Pancreas (tissue), 10 donors: ENCODE results near the gene PTGS2. TPM values are rescaled to one million over a fixed set of nuclear protein-coding genes. Genes with fewer than 3 reads are reported as not detected.
"Not testable (repeated sequence)": the region's sequence is repeated elsewhere in the genome, so short reads cannot be mapped to it uniquely, and the experiment has no call there.

ENCODE experiments used
- ATAC-seq, 4 donors: fragments of 200-7000 bp; cut with Tn5 transposase; one replicate each; pipeline versions ENCODE4 v1.8.0 to v1.9.1; 2020; ENCODE audit warnings: mild to moderate bottlenecking in 4 of 4, moderate library complexity in 4 of 4
- DNase-seq, 6 donors: peaks; one replicate each; pipeline ENCODE4 v3.0.0-alpha.2; 2020
- FAIRE-seq: peaks from 2 replicates; lab custom pipeline; 2012; peaks lifted over from hg19 to GRCh38; lab: Jason Lieb, UNC
- H3K27ac ChIP-seq, 4 donors: fragments of 200-600 bp; sonication (generic); 1 replicate in 3 of 4; 2 replicates in 1 of 4; pipeline versions ENCODE4 v1.5.0 to v1.8.0; 2020
- H3K27me3 ChIP-seq, 4 donors: fragments of 200-600 bp; one replicate each; pipeline ENCODE4 v1.8.0; 2021
- H3K36me3 ChIP-seq, 3 donors: fragments of 200-600 bp; sonication (generic) in 1 of 3; one replicate each; pipeline versions ENCODE4 v1.5.0 to v1.8.0; 2020 to 2021
- H3K4me1 ChIP-seq, 3 donors: fragments of 200-600 bp; one replicate each; pipeline ENCODE4 v1.8.0; 2021
- H3K4me3 ChIP-seq, 4 donors: fragments of 200-600 bp; sonication (generic) in 2 of 4; one replicate each; pipeline versions ENCODE4 v1.5.0 to v1.8.0; 2020 to 2021
- H3K9me3 ChIP-seq, 4 donors: fragments of 200-600 bp; one replicate each; pipeline ENCODE4 v1.8.0; 2021
- CTCF ChIP-seq, 4 donors: fragments of 200-600 bp; sonication (generic) in 3 of 4; IDR thresholded peaks; one replicate each; pipeline versions ENCODE4 v1.5.0 to v1.8.0; 2021; ENCODE audit warnings: antibody characterized with exemption in 4 of 4
- WGBS, 2 donors: extraction: QIAGEN DNeasy Blood & Tissue Kit; methylation state at CpG; one replicate each; pipeline ENCODE4 v1.1.7; 2013; 5-methylcytosine and 5-hydroxymethylcytosine counted together
- intact Hi-C, 3 donors: fragments of 100-400 bp; cut with DNase I; formaldehyde crosslinking; loops; one replicate each; pipeline versions ENCODE4 v1.11.1 to v1.14.2; 2022
- polyA plus RNA-seq, 2 donors: library from polyadenylated mRNA; stranded (reverse); fragments of 200-250 nt; gene quantifications; one replicate each; pipeline ENCODE4 v1.2.3, GENCODE V29; 2013
- total RNA-seq, 6 donors: library from RNA; stranded (reverse); fragmentation: NEBNext Ultra II Directional in 4 of 6; extraction: Animal tissue kit (Norgen Biotek cat#: 25700) in 4 of 6; gene quantifications; one replicate each; pipeline versions ENCODE4 v1.2.1 to v1.2.4, GENCODE V29; 2021 to 2023
- donor health status: healthy with polysubstance abuse.
- donor health status: DM: no; HTN: no; CAD: no; lungs with moderate emphysema.
- donor health status: DM: no; HTN: no; CAD: no.
- donor health status: control.
- donor health status: control.
- donor health status: Bipolar disorder and iron deficiency.
- donor health status: DM: yes; HTN: yes; CAD: no.
- donor health status: DM: no; HTN: no; CAD: no.
- donor health status: DM: no; HTN: no; CAD: no.
- donor health status: DM: yes; HTN: yes; CAD: no.

PTGS2 gene
- total and polyA plus RNA-seq, 8 donors: 0.12 to 1.9 (median 0.47) TPM

- intact Hi-C loops: no loop called here
- 76 to 87% methylated on average over 2 of the region's 2 CpGs for WGBS, 2 donors
- Histone ChIP-seq H3K27ac (no peak overlapping the region), H3K36me3 (no peaks in the 10 kb centered on the region), H3K27me3 (no peaks in the 10 kb centered on the region), H3K4me3 (no peak overlapping the region), H3K4me1 (no peaks in the 10 kb centered on the region), H3K9me3 (no peaks in the 10 kb centered on the region)
- FAIRE-seq (no peak), ATAC-seq (no peak), DNase-seq (no peak)
- TF ChIP-seq CTCF (IDR thresholded peaks at IDR 0.05): no peak
These were observed 8.9 kb downstream of the PTGS2 start for GRCh38 chr1:186671136-186671825.

GRCh38 chr1:186670297-186671135 is 9.7 kb downstream of the PTGS2 start:
- intact Hi-C loops: no loop called here
- DNase-seq: no peak
- no peak for FAIRE-seq
- 31 to 56% methylated on average over 2 of the region's 2 CpGs for WGBS, 2 donors
- H3K36me3 ChIP-seq: no peaks in the 10 kb centered on the region
- no peak for ATAC-seq
- no peak for TF ChIP-seq CTCF (IDR thresholded peaks at IDR 0.05)
- no peaks in the 10 kb centered on the region for H3K27me3 ChIP-seq
- no peaks in the 10 kb centered on the region for H3K4me1 ChIP-seq
- H3K9me3 ChIP-seq: no peaks in the 10 kb centered on the region
- no peak overlapping the region for H3K27ac ChIP-seq
- H3K4me3 ChIP-seq: no peak overlapping the region

- H3K27ac ChIP-seq, H3K9me3 ChIP-seq, FAIRE-seq, DNase-seq, H3K4me3 ChIP-seq, intact Hi-C loops, H3K27me3 ChIP-seq, ATAC-seq, H3K4me1 ChIP-seq, H3K36me3 ChIP-seq: not testable (repeated sequence)
- WGBS, 2 donors: 63% methylated on average over 3 of the region's 3 CpGs
These were observed 10.4 kb downstream of the PTGS2 start for GRCh38 chr1:186669784-186670183.

- DNase-seq, intact Hi-C loops, H3K4me1 ChIP-seq, H3K27me3 ChIP-seq, H3K4me3 ChIP-seq, ATAC-seq, FAIRE-seq, H3K27ac ChIP-seq, H3K9me3 ChIP-seq, H3K36me3 ChIP-seq: not testable (repeated sequence)
- WGBS, 2 donors: 79 to 82% methylated on average over 8 of the region's 8 CpGs
These were observed 16.0 kb downstream of the PTGS2 start for GRCh38 chr1:186664217-186664616.

- FAIRE-seq: no peak
These were observed 17.5 kb downstream of the PTGS2 start for GRCh38 chr1:186662752-186663151.

More at GRCh38 chr1:186662752-186663151, 17.5 kb downstream of the PTGS2 start:
- H3K9me3 ChIP-seq: no peaks in the 10 kb centered on the region
- ATAC-seq (no peak), DNase-seq (no peak)
- H3K36me3 ChIP-seq: no peaks in the 10 kb centered on the region
- no peak for TF ChIP-seq CTCF (IDR thresholded peaks at IDR 0.05)
- H3K4me3 ChIP-seq: no peak overlapping the region
- intact Hi-C loops: no loop called here
- no peaks in the 10 kb centered on the region for H3K27me3 ChIP-seq
- H3K4me1 ChIP-seq: no peaks in the 10 kb centered on the region
- no peak overlapping the region for H3K27ac ChIP-seq
